K562 (cell line): Measurements from ENCODE around the gene PMPCA. TPM values are rescaled to one million over a fixed set of nuclear protein-coding genes. Genes with fewer than 3 reads are reported as not detected.

Source experiments
- ATAC-seq: fragments of 200-7000 bp; cut with Tn5 transposase; 3 replicates; pipeline ENCODE4 v1.9.1; 2020; ENCODE audit warnings: moderate library complexity
- BruUV-seq: library from RNA; stranded (reverse); fragments of 400-500 nt; replicated peaks from 2 replicates; lab custom pipeline; 2021; lab: Mats Ljungman, UMichigan
- CTCF ChIA-PET: fragments of 300-600 bp; formaldehyde crosslinking; extraction: SDS; loops from one replicate; lab custom pipeline; 2021; ENCODE audit warnings: low intra/inter-chr PET ratio; lab: Yijun Ruan, JAX
- POLR2A ChIA-PET: fragments of 300-600, 350-650 bp; sonication (Branson Sonifier 250); formaldehyde crosslinking; extraction: SDS; loops from one replicate; lab custom pipeline; 2021; ENCODE audit warnings: antibody characterized with exemption, inconsistent platforms; lab: Yijun Ruan, JAX
- DNase-seq, 4 experiments: peaks; one replicate each; pipeline versions ENCODE4 v3.0.0 to v3.0.0-alpha.2; 2011 to 2018; ENCODE audit warnings: low spot score in 3 of 4, mixed read lengths in 3 of 4; ENCODE audit errors: extremely low read depth in 1 of 4
- FAIRE-seq: peaks from 2 replicates; lab custom pipeline; 2011; peaks lifted over from hg19 to GRCh38; lab: Jason Lieb, UNC
- H2AFZ ChIP-seq: 2 replicates; pipeline ENCODE4 v1.6.0; 2011; ENCODE audit warnings: low read depth, low read length, control low read depth, inconsistent platforms
- H3K27ac ChIP-seq: fragments of 200-600 bp; 3 replicates; pipeline ENCODE4 v1.8.0; 2011; ENCODE audit warnings: low read depth, mild to moderate bottlenecking, control low read depth, inconsistent platforms, low read length, moderate library complexity, mixed read lengths; ENCODE audit errors: extremely low read depth
- H3K27me3 ChIP-seq, 2 experiments: fragments of 300-600 bp in 1 of 2; 2 replicates in 1 of 2; 3 replicates in 1 of 2; pipeline versions ENCODE4 v1.6.0 to v1.8.0; 2011; ENCODE audit warnings: inconsistent platforms in 2 of 2, low read length in 2 of 2, mild to moderate bottlenecking in 1 of 2, mixed read lengths in 1 of 2, moderate library complexity in 1 of 2; ENCODE audit not compliant: control insufficient read depth in 2 of 2, insufficient read depth in 2 of 2
- H3K36me3 ChIP-seq: fragments of 300-600 bp; 3 replicates; pipeline ENCODE4 v1.8.0; 2011; ENCODE audit warnings: mild to moderate bottlenecking, low read length, inconsistent platforms; ENCODE audit not compliant: control insufficient read depth, insufficient read depth
- H3K4me1 ChIP-seq, 2 experiments: fragments of 200-600 bp in 1 of 2; replicated peaks in 1 of 2; 2 replicates in 1 of 2; 3 replicates in 1 of 2; pipeline versions ENCODE4 v1.5.1 to v1.8.0; 2011; ENCODE audit warnings: inconsistent platforms in 2 of 2, low read length in 2 of 2, mild to moderate bottlenecking in 1 of 2, mixed read lengths in 1 of 2, moderate library complexity in 1 of 2; ENCODE audit not compliant: control insufficient read depth in 2 of 2, insufficient read depth in 2 of 2
- H3K4me2 ChIP-seq: 2 replicates; pipeline ENCODE4 v1.6.1; 2011; ENCODE audit warnings: low read length, control low read depth, inconsistent platforms, mixed read lengths; ENCODE audit not compliant: insufficient read depth
- H3K4me3 ChIP-seq: fragments of 200-600 bp; sonication (generic), shearing (Covaris generic); 2 replicates; pipeline ENCODE4 v1.5.1; 2016; ENCODE audit warnings: control low read depth, inconsistent platforms
- H3K79me2 ChIP-seq: fragments of 200-600 bp; 3 replicates; pipeline ENCODE4 v1.8.0; 2011; ENCODE audit warnings: low read length, inconsistent platforms; ENCODE audit not compliant: control insufficient read depth, insufficient read depth
- H3K9ac ChIP-seq, 2 experiments: 2 replicates each; pipeline versions ENCODE4 v1.6.0 to v1.6.1; 2011; ENCODE audit warnings: low read depth in 2 of 2, low read length in 2 of 2, control low read depth in 1 of 2, inconsistent platforms in 1 of 2, mild to moderate bottlenecking in 1 of 2, mixed read lengths in 1 of 2; ENCODE audit not compliant: insufficient read depth in 1 of 2
- H3K9me1 ChIP-seq: one replicate; pipeline ENCODE4 v1.6.0; 2011; ENCODE audit warnings: inconsistent platforms, mild to moderate bottlenecking, low read length, moderate library complexity; ENCODE audit not compliant: control insufficient read depth, insufficient read depth
- H3K9me3 ChIP-seq: replicated peaks from 2 replicates; pipeline ENCODE4 v1.5.1; 2011; ENCODE audit warnings: low read depth, low read length, inconsistent platforms; ENCODE audit not compliant: control insufficient read depth, insufficient read depth
- H4K20me1 ChIP-seq: replicated peaks from 2 replicates; pipeline ENCODE4 v1.6.1; 2011; ENCODE audit warnings: low read length, inconsistent platforms, mixed read lengths; ENCODE audit not compliant: control insufficient read depth, insufficient read depth
- HNRNPUL1 ChIP-seq: fragments of 200-400 bp; formaldehyde crosslinking; IDR thresholded peaks from 2 replicates; pipeline ENCODE4 v1.6.1; 2017; ENCODE audit warnings: low read length
- ILK ChIP-seq: fragments of 450-650 bp; IDR thresholded peaks from 2 replicates; pipeline ENCODE4 v1.6.1; 2016; ENCODE audit warnings: missing genetic modification characterization, low read depth, mild to moderate bottlenecking, missing compliant biosample characterization, moderate library complexity, borderline replicate concordance
- PHB2 ChIP-seq: fragments of 450-650 bp; IDR thresholded peaks from 2 replicates; pipeline ENCODE4 v1.6.1; 2017; ENCODE audit warnings: low read depth
- POLR2G ChIP-seq: fragments of 200-400 bp; formaldehyde crosslinking; IDR thresholded peaks from 2 replicates; pipeline ENCODE4 v1.6.1; 2017; ENCODE audit warnings: low read depth, mild to moderate bottlenecking, antibody characterized with exemption, low read length, moderate library complexity
- RBFOX2 ChIP-seq: fragments of 200-400 bp; formaldehyde crosslinking; IDR thresholded peaks from 2 replicates; pipeline ENCODE4 v1.6.1; 2017; ENCODE audit warnings: low read depth, mild to moderate bottlenecking, low read length, moderate library complexity
- SMAD2 ChIP-seq: fragments of 150-350 bp; IDR thresholded peaks from 2 replicates; pipeline ENCODE4 v1.6.1; 2014; ENCODE audit warnings: low read depth, mild to moderate bottlenecking, low read length
- ZNF143 ChIP-seq: sonication (generic); formaldehyde crosslinking; IDR thresholded peaks from 2 replicates; pipeline ENCODE4 v1.9.0; 2022; ENCODE audit warnings: mild to moderate bottlenecking, missing genetic modification reagents
- ZNF561 ChIP-seq: fragments of 450-650 bp; formaldehyde crosslinking; conservative IDR thresholded peaks from 2 replicates; pipeline ENCODE4 v1.4.0; 2020; ENCODE audit warnings: mild to moderate bottlenecking, moderate library complexity
- WGBS: fragments of 100-300 bp; shearing (Covaris generic); methylation state at CpG from one replicate; pipeline ENCODE4 v1.1.6; 2016; ENCODE audit warnings: low coverage, mixed read lengths; ENCODE audit not compliant: insufficient coverage; ENCODE audit errors: missing lambda C conversion rate; 5-methylcytosine and 5-hydroxymethylcytosine counted together
- in situ Hi-C: fragments of 300-500 bp; cut with MboI; formaldehyde crosslinking; loops from 4 replicates; pipeline ENCODE4 v1.15.0; 2018; ENCODE audit warnings: inconsistent platforms, mixed read lengths
- intact Hi-C: fragments of 100-400 bp; cut with micrococcal nuclease; formaldehyde crosslinking; loops from 2 replicates; pipeline ENCODE4 v1.14.2; 2022
- polyA plus RNA-seq, 8 experiments: library from polyadenylated mRNA; depleted of rRNA in 4 of 8; stranded (reverse) in 5 of 8; unstranded in 3 of 8; fragments of >200 nt; fragmentation: Nextera tagmentation in 2 of 8; fragmentation: Illumina TruSeq in 1 of 8; extraction: Ambion mirVana in 2 of 8; extraction: Trizol in 1 of 8; gene quantifications; 2 replicates each; pipeline versions ENCODE4 v1.2.1 to v1.2.3, GENCODE V29; 2011 to 2014; ENCODE audit warnings: inconsistent platforms in 1 of 8, missing spikeins in 1 of 8
- total RNA-seq, 7 experiments: library from RNA; depleted of rRNA in 6 of 7; stranded (reverse); fragments of >200 nt in 6 of 7; fragmentation: Illumina TruSeq in 2 of 7; extraction: Trizol in 2 of 7; gene quantifications; 2 replicates each; pipeline versions ENCODE4 v1.2.1 to v1.2.3, GENCODE V29; 2011 to 2021; ENCODE audit warnings: low replicate concordance in 1 of 7
- TF ChIP-seq, protein P1 (sequence below): fragments of 250-450 bp; sonication (Bioruptor Pico); IDR thresholded peaks from 2 replicates; pipeline ENCODE4 v1.5.0; 2022; ENCODE audit warnings: mild to moderate bottlenecking
- TF ChIP-seq, protein P2 (sequence below): fragments of 250-450 bp; sonication (Bioruptor Pico); IDR thresholded peaks from 2 replicates; pipeline ENCODE4 v1.8.0; 2022; ENCODE audit warnings: inconsistent platforms

PMPCA gene
- total and polyA plus RNA-seq, 9 of the 15 experiments (the other 6 are each of a cell fraction or from before 2014, with no cell fraction given): 23.9 to 143 (median 86.6) TPM

DNA sequence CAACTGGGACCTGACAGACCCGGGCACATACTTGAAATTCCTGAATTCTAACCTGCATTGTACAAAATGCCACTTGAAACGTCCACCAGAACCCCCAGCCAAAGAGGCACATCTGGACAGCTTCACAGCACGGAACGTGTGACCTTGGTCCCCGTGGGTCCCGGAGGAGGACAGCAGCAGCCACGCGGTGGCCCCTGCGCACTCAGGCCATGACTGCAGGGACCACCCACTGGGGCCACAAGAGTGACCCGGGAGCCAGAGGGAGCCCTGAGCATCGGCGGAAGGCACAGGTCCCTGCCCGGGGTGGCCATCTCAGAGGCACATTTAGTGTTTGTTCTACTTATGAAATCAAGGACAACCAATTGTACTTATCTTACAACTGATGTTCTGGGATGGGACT lies 8.4 kb upstream of the PMPCA start:
- ATAC-seq: no peak
- no peak for FAIRE-seq
- H3K9ac ChIP-seq: no peak overlapping the region
- no peaks in the 10 kb centered on the region for H3K9me3 ChIP-seq
- H3K36me3 ChIP-seq: peaks cover 71% of the 10 kb centered on the region
- no TSS peak for BruUV-seq
- TF ChIP-seq POLR2G (peak; percentile 63), ZNF143 (CRISPR knock-in tag) (no peak), PHB2 (no peak), ZNF561 (CRISPR knock-in tag) (no peak), SMAD2 (no peak), RBFOX2 (peak; percentile 53)
- WGBS: 86% methylated on average over 11 of the region's 13 CpGs
- ChIA-PET POLR2A (interaction anchor here (0.6 to 1.1 kb wide), 6 partner anchors 8 to 731 kb away, joined by 3 to 4 read pairs (median 3); no protein-coding TSS in a partner anchor), CTCF (interaction anchor here (0.7 to 1.0 kb wide), 2 partner anchors 61 to 63 kb away, joined by 3 read pairs; no protein-coding TSS in a partner anchor)
- H3K4me3 ChIP-seq: no peak overlapping the region
- H3K27ac ChIP-seq: no peak overlapping the region
- H3K9me1 ChIP-seq: no peaks in the 10 kb centered on the region
- intact Hi-C loops (no loop called here), in situ Hi-C loops (no loop called here)
- no peak overlapping the region for H3K4me2 ChIP-seq
- no peak for DNase-seq
- H2AFZ ChIP-seq: no peak overlapping the region
- H3K27me3 ChIP-seq: no peaks in the 10 kb centered on the region
- H3K79me2 ChIP-seq: peaks cover 31% of the 10 kb centered on the region
- no peaks in the 10 kb centered on the region; the same call in 1 of the 2 replicates for H4K20me1 ChIP-seq
- H3K4me1 ChIP-seq: peaks cover 7 to 44% of the 10 kb centered on the region in 2 experiments; a peak in 4 of 5 replicates

DNA sequence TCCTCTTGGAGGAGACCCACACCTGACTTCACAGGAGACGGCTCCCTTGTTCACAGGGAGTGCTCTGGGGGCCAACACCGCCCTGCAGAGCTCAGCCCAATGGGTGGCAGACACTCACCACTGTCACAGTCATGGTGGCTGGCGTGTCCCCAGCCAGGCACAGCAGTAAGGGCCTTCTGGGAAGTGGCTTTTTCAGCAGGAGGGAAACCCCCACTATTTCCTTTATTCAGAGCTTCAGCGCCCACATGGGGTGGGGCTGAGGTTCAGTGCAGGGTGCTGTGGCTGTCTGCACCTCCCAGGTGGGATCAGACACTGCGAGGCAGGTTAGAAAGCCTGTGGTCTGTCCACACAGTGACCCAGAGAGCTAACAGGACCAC lies 6.9 kb upstream of the PMPCA start:
- 89% methylated on average over 5 of the region's 5 CpGs for WGBS
- Histone ChIP-seq H3K36me3 (peaks cover 71% of the 10 kb centered on the region), H3K9me3 (no peaks in the 10 kb centered on the region), H4K20me1 (no peaks in the 10 kb centered on the region; the same call in 1 of the 2 replicates), H3K4me3 (no peak overlapping the region), H3K9me1 (no peaks in the 10 kb centered on the region), H3K27me3 (no peaks in the 10 kb centered on the region), H3K4me2 (no peak overlapping the region), H2AFZ (no peak overlapping the region), H3K79me2 (peaks cover 31% of the 10 kb centered on the region), H3K4me1 (peaks cover 5 to 51% of the 10 kb centered on the region in 2 experiments; a peak in 4 of 5 replicates), H3K9ac (peak overlapping the region in 1 of 2 experiments; percentile 8; a peak in 1 of 4 replicates), H3K27ac (no peak overlapping the region)
- no peak for FAIRE-seq
- CTCF ChIA-PET: no interaction called here
- no peak for ATAC-seq
- in situ Hi-C loops (no loop called here), intact Hi-C loops (no loop called here)
- BruUV-seq: no TSS peak
- DNase-seq: no peak
- POLR2A ChIA-PET: interaction anchor here (0.6 to 1.3 kb wide), 5 partner anchors 10 to 111 kb away, joined by 3 to 5 read pairs (median 3); partner anchors contain the start of gene DNLZ
- TF ChIP-seq, protein P1, sequence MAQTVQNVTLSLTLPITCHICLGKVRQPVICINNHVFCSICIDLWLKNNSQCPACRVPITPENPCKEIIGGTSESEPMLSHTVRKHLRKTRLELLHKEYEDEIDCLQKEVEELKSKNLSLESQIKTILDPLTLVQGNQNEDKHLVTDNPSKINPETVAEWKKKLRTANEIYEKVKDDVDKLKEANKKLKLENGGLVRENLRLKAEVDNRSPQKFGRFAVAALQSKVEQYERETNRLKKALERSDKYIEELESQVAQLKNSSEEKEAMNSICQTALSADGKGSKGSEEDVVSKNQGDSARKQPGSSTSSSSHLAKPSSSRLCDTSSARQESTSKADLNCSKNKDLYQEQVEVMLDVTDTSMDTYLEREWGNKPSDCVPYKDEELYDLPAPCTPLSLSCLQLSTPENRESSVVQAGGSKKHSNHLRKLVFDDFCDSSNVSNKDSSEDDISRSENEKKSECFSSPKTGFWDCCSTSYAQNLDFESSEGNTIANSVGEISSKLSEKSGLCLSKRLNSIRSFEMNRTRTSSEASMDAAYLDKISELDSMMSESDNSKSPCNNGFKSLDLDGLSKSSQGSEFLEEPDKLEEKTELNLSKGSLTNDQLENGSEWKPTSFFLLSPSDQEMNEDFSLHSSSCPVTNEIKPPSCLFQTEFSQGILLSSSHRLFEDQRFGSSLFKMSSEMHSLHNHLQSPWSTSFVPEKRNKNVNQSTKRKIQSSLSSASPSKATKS: no peak
- TF ChIP-seq ILK (tag) (no peak), HNRNPUL1 (no peak)
- TF ChIP-seq, protein P2, sequence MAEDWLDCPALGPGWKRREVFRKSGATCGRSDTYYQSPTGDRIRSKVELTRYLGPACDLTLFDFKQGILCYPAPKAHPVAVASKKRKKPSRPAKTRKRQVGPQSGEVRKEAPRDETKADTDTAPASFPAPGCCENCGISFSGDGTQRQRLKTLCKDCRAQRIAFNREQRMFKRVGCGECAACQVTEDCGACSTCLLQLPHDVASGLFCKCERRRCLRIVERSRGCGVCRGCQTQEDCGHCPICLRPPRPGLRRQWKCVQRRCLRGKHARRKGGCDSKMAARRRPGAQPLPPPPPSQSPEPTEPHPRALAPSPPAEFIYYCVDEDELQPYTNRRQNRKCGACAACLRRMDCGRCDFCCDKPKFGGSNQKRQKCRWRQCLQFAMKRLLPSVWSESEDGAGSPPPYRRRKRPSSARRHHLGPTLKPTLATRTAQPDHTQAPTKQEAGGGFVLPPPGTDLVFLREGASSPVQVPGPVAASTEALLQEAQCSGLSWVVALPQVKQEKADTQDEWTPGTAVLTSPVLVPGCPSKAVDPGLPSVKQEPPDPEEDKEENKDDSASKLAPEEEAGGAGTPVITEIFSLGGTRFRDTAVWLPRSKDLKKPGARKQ: no peak
